ENCODE measurements around the gene SETD2.

The SETD2 gene

DNA sequence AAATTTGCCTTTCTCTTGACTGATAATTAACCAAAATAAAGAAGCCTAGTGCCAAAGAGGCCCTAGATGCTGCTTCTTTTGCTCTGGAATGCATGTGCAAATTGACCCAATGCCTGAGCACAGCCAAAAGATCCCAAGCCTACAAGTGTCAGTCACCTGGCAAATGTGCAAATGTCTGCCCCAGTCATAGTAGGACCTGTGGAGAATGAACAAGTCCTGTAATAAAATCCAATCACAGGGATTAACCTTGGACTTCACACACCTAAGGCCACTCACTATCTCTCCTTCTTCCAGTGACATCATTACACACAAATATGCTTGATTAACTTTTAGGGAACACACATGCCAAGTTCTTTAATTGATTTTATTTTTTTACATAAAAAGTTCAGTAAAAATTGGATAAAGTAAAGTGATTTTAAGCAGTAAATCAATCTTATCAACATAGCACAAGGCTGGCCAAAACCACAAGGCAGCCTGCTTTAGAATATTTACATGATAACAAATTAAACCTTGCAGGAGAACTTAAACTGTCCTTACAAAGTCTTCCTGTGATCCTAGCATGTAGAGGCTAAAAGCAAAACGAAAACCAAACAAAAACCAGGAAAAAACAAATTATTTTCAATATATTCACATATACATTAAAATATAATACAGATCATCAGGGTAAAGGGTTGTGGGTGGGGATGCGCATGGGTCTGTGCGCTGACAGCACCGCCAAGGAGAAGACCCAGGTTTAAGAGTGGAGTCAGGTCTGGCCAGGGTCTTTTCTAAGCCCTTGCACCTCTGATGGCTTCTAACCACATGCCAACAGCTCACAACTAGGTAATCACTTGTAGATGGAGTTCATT lies 147.6 kb downstream of the SETD2 start:
- TF ChIP-seq, protein P1, sequence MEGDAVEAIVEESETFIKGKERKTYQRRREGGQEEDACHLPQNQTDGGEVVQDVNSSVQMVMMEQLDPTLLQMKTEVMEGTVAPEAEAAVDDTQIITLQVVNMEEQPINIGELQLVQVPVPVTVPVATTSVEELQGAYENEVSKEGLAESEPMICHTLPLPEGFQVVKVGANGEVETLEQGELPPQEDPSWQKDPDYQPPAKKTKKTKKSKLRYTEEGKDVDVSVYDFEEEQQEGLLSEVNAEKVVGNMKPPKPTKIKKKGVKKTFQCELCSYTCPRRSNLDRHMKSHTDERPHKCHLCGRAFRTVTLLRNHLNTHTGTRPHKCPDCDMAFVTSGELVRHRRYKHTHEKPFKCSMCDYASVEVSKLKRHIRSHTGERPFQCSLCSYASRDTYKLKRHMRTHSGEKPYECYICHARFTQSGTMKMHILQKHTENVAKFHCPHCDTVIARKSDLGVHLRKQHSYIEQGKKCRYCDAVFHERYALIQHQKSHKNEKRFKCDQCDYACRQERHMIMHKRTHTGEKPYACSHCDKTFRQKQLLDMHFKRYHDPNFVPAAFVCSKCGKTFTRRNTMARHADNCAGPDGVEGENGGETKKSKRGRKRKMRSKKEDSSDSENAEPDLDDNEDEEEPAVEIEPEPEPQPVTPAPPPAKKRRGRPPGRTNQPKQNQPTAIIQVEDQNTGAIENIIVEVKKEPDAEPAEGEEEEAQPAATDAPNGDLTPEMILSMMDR (IDR thresholded peaks at IDR 0.05; ENCODE audit: control insufficient read depth, extremely low read depth, insufficient read depth), result no peak
- DNase-seq (ENCODE audit: low read depth), result no peak
- H3K4me3 ChIP-seq (ENCODE audit: low read depth, low read length), result no peak overlapping the region

- TF ChIP-seq, protein P1 (IDR thresholded peaks at IDR 0.05; ENCODE audit: control insufficient read depth, extremely low read depth, insufficient read depth), result no peak
- H3K4me3 ChIP-seq (ENCODE audit: low read depth, low read length), result no peak overlapping the region
- no peak for DNase-seq (ENCODE audit: low read depth)
Measured at GRCh38 chr3:47015151-47015550, 148.8 kb downstream of the SETD2 start.

DNA sequence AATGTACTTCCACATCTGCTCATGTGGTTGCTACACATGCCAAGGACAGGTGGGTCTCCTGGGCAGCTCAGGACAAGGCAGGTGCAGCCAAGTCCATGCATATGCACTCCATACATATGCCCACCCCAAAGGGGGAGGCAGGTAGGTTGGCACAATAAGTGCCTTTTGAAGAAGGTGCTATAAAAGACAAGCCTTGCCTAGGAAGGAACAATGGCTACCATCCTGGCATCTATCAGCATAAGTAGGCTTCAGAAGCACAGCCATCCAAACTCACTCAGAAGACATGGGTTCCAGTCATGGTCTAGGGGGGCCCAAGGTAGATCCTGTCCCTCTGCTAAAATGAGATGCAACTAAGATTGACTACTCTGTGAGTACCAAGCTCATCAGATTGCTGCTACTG lies 149.9 kb downstream of the SETD2 start:
- TF ChIP-seq, protein P1 (IDR thresholded peaks at IDR 0.05; ENCODE audit: control insufficient read depth, extremely low read depth, insufficient read depth), result no peak
- H3K4me3 ChIP-seq (ENCODE audit: low read depth, low read length), result no peak overlapping the region
- no peak for DNase-seq (ENCODE audit: low read depth)

DNA sequence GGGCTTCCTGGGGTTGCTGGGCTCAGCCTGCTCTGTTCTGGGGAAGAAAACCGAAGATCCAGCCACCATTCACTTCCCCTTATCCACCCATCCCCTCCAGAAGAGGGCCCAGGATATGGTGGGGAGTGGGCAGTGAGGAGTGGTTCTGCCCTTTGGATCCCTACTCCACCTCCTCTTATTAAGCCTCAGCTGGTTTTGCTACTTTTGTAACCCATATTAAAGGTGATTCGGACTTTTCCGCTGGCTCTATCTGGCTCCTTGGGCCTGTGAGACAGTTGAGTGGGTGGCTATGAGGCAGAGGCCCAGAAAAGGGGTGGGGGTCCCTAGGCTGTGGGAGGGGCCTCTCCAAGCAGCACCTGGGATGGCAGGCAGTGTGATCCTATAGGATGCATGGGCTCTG lies 150.7 kb downstream of the SETD2 start:
- no peak overlapping the region for H3K4me3 ChIP-seq (ENCODE audit: low read depth, low read length)
- TF ChIP-seq, protein P1 (IDR thresholded peaks at IDR 0.05; ENCODE audit: control insufficient read depth, extremely low read depth, insufficient read depth), result no peak
- DNase-seq (ENCODE audit: low read depth), result no peak

GRCh38 chr3:47012342-47013230 lies 151.3 kb downstream of the SETD2 start:
- TF ChIP-seq, protein P1 (IDR thresholded peaks at IDR 0.05; ENCODE audit: control insufficient read depth, extremely low read depth, insufficient read depth), result no peak

GRCh38 chr3:47011371-47011770 lies 152.5 kb downstream of the SETD2 start:
- no peak for DNase-seq (ENCODE audit: low read depth)
- TF ChIP-seq, protein P1 (IDR thresholded peaks at IDR 0.05; ENCODE audit: control insufficient read depth, extremely low read depth, insufficient read depth), result no peak
- H3K4me3 ChIP-seq (ENCODE audit: low read depth, low read length), result no peak overlapping the region

More at GRCh38 chr3:47012342-47013230, 151.3 kb downstream of the SETD2 start:
- H3K4me3 ChIP-seq (ENCODE audit: low read depth, low read length), result no peak overlapping the region
- no peak for DNase-seq (ENCODE audit: low read depth)
